CMK (cell line): Measurements from ENCODE around the gene S100G.
"Not testable (repeated sequence)": the region's sequence is repeated elsewhere in the genome, so short reads cannot be mapped to it uniquely, and the experiment has no call there.

ENCODE experiments used
- DNase-seq: peaks from one replicate; pipeline ENCODE4 v3.0.0-alpha.2; 2010; ENCODE audit warnings: low read depth

Gene S100G

GRCh38 chrX:16649858-16650257 is at the start of gene S100G:
Gene S100G (plus strand): TSS chrX:16650158. CDS start chrX:16651007, 849 bp downstream.
- no peak for DNase-seq

- DNase-seq = no peak
Observed at GRCh38 chrX:16601885-16602284, 48.1 kb upstream of the S100G start.

GRCh38 chrX:16603235-16603634 is 46.7 kb upstream of the S100G start:
- DNase-seq = not testable (repeated sequence)

GRCh38 chrX:16603822-16604221 is 46.1 kb upstream of the S100G start:
- no peak for DNase-seq

GRCh38 chrX:16604337-16604736 is 45.6 kb upstream of the S100G start:
- no peak for DNase-seq

- no peak for DNase-seq
Observed at GRCh38 chrX:16606142-16606720, 43.7 kb upstream of the S100G start.

GRCh38 chrX:16610121-16610621 is 39.8 kb upstream of the S100G start:
- no peak for DNase-seq

GRCh38 chrX:16610654-16611053 is 39.3 kb upstream of the S100G start:
- DNase-seq = not testable (repeated sequence)

- DNase-seq = no peak
Observed at GRCh38 chrX:16612257-16612897, 37.6 kb upstream of the S100G start.

GRCh38 chrX:16617382-16617781 is 32.6 kb upstream of the S100G start:
- DNase-seq = no peak

GRCh38 chrX:16618422-16618821 is 31.5 kb upstream of the S100G start:
- DNase-seq = no peak

- no peak for DNase-seq
Observed at GRCh38 chrX:16619024-16619423, 30.9 kb upstream of the S100G start.

- not testable (repeated sequence) for DNase-seq
Observed at GRCh38 chrX:16628511-16628910, 21.4 kb upstream of the S100G start.

- DNase-seq = no peak
Observed at GRCh38 chrX:16628946-16629595, 20.9 kb upstream of the S100G start.

- DNase-seq = no peak
Observed at GRCh38 chrX:16629909-16630308, 20.0 kb upstream of the S100G start.

- DNase-seq = no peak
Observed at GRCh38 chrX:16633754-16634153, 16.2 kb upstream of the S100G start.

- DNase-seq = no peak
Observed at GRCh38 chrX:16635040-16635439, 14.9 kb upstream of the S100G start.

GRCh38 chrX:16635596-16635995 is 14.4 kb upstream of the S100G start:
- DNase-seq = no peak

GRCh38 chrX:16638533-16638932 is 11.4 kb upstream of the S100G start:
- no peak for DNase-seq

- DNase-seq = no peak
Observed at GRCh38 chrX:16639966-16640365, 10.0 kb upstream of the S100G start.

- DNase-seq = no peak
Observed at GRCh38 chrX:16640823-16641222, 9.1 kb upstream of the S100G start.

- no peak for DNase-seq
Observed at GRCh38 chrX:16643176-16643575, 6.8 kb upstream of the S100G start.

GRCh38 chrX:16646366-16647138 is 3.4 kb upstream of the S100G start:
- no peak for DNase-seq
